ENCODE data around the gene GGTLC1.

- TF ChIP-seq, protein P1, sequence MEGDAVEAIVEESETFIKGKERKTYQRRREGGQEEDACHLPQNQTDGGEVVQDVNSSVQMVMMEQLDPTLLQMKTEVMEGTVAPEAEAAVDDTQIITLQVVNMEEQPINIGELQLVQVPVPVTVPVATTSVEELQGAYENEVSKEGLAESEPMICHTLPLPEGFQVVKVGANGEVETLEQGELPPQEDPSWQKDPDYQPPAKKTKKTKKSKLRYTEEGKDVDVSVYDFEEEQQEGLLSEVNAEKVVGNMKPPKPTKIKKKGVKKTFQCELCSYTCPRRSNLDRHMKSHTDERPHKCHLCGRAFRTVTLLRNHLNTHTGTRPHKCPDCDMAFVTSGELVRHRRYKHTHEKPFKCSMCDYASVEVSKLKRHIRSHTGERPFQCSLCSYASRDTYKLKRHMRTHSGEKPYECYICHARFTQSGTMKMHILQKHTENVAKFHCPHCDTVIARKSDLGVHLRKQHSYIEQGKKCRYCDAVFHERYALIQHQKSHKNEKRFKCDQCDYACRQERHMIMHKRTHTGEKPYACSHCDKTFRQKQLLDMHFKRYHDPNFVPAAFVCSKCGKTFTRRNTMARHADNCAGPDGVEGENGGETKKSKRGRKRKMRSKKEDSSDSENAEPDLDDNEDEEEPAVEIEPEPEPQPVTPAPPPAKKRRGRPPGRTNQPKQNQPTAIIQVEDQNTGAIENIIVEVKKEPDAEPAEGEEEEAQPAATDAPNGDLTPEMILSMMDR (conservative IDR thresholded peaks at IDR 0.05; ENCODE audit: low read depth, low read length), result no peak
- no peak for TF ChIP-seq EZH2 (IDR thresholded peaks at IDR 0.05; ENCODE audit: borderline replicate concordance, low read depth, low read length, poor library complexity, severe bottlenecking)
These were observed 18.0 kb upstream of the GGTLC1 start for GRCh38 chr20:24006626-24007025.
